Measurements from ENCODE around the gene ADM2.
"Not testable (repeated sequence)": the region's sequence is repeated elsewhere in the genome, so short reads cannot be mapped to it uniquely, and the experiment has no call there.

The ADM2 gene

GRCh38 chr22:50513175-50513574 lies 31.8 kb downstream of the ADM2 start:
- H3K4me3 ChIP-seq (ENCODE audit: low read depth, low read length) = no peak overlapping the region
- TF ChIP-seq CTCF (IDR thresholded peaks at IDR 0.05; ENCODE audit: borderline replicate concordance, insufficient read depth, low read depth, low read length) = no peak

- H3K4me3 ChIP-seq (ENCODE audit: low read depth, low read length) = no peak overlapping the region
- no peak for TF ChIP-seq CTCF (IDR thresholded peaks at IDR 0.05; ENCODE audit: borderline replicate concordance, insufficient read depth, low read depth, low read length)
Observed at GRCh38 chr22:50516068-50516467, 34.7 kb downstream of the ADM2 start.

GRCh38 chr22:50516891-50517290 lies 35.5 kb downstream of the ADM2 start:
- no peak overlapping the region for H3K4me3 ChIP-seq (ENCODE audit: low read depth, low read length)
- TF ChIP-seq CTCF (IDR thresholded peaks at IDR 0.05; ENCODE audit: borderline replicate concordance, insufficient read depth, low read depth, low read length) = no peak

GRCh38 chr22:50517495-50518260 lies 36.3 kb downstream of the ADM2 start:
- TF ChIP-seq CTCF (IDR thresholded peaks at IDR 0.05; ENCODE audit: borderline replicate concordance, insufficient read depth, low read depth, low read length) = no peak
- no peak overlapping the region for H3K4me3 ChIP-seq (ENCODE audit: low read depth, low read length)

GRCh38 chr22:50518606-50519005 lies 37.3 kb downstream of the ADM2 start:
- TF ChIP-seq CTCF (IDR thresholded peaks at IDR 0.05; ENCODE audit: borderline replicate concordance, insufficient read depth, low read depth, low read length) = no peak
- no peak overlapping the region for H3K4me3 ChIP-seq (ENCODE audit: low read depth, low read length)

- no peak for TF ChIP-seq CTCF (IDR thresholded peaks at IDR 0.05; ENCODE audit: borderline replicate concordance, insufficient read depth, low read depth, low read length)
- no peak overlapping the region for H3K4me3 ChIP-seq (ENCODE audit: low read depth, low read length)
Observed at GRCh38 chr22:50519151-50519550, 37.8 kb downstream of the ADM2 start.

- H3K4me3 ChIP-seq (ENCODE audit: low read depth, low read length) = not testable (repeated sequence)
Observed at GRCh38 chr22:50520184-50520583, 38.8 kb downstream of the ADM2 start.
